Adrenal gland (tissue), 12 donors: ENCODE data around the gene IGFN1. TPM values are rescaled to one million over a fixed set of nuclear protein-coding genes. Genes with fewer than 3 reads are reported as not detected.

Source experiments
- DNase-seq, 7 donors: peaks; one replicate each; pipeline ENCODE4 v3.0.0-alpha.2; 2019 to 2020
- H3K27ac ChIP-seq, 5 donors: fragments of 200-600 bp; sonication (generic) in 4 of 5; 1 replicate in 3 of 5; 2 replicates in 2 of 5; pipeline versions ENCODE4 v1.5.1 to v1.8.0; 2016 to 2020; ENCODE audit warnings: mild to moderate bottlenecking in 1 of 5
- H3K27me3 ChIP-seq: fragments of 200-600 bp; 2 replicates; pipeline ENCODE4 v1.8.0; 2021
- H3K36me3 ChIP-seq, 2 donors: fragments of 200-600 bp; replicated peaks in 1 of 2; 1 replicate in 1 of 2; 2 replicates in 1 of 2; pipeline versions ENCODE4 v1.5.1 to v1.8.0; 2018 to 2022
- H3K4me1 ChIP-seq, 2 donors: fragments of 200-600 bp; replicated peaks in 1 of 2; 1 replicate in 1 of 2; 2 replicates in 1 of 2; pipeline versions ENCODE4 v1.5.1 to v1.8.0; 2018 to 2021
- H3K4me3 ChIP-seq, 4 donors: fragments of 200-600 bp; sonication (generic) in 3 of 4; one replicate each; pipeline ENCODE4 v1.5.1; 2016 to 2018
- H3K9me3 ChIP-seq, 3 donors: fragments of 200-600 bp; sonication (generic) in 1 of 3; replicated peaks in 1 of 3; 1 replicate in 2 of 3; 2 replicates in 1 of 3; pipeline versions ENCODE4 v1.5.1 to v1.8.0; 2016 to 2021
- POLR2A ChIP-seq, 2 donors: fragments of 450-650 bp; IDR thresholded peaks; one replicate each; pipeline ENCODE4 v1.6.1; 2017; ENCODE audit warnings: antibody characterized with exemption in 2 of 2, mild to moderate bottlenecking in 2 of 2, moderate library complexity in 1 of 2
- WGBS, 4 donors: extraction: QIAGEN DNeasy Blood & Tissue Kit in 2 of 4; methylation state at CpG; one replicate each; pipeline versions ENCODE4 v1.1.5 to v1.1.7; 2013 to 2017; 5-methylcytosine and 5-hydroxymethylcytosine counted together
- intact Hi-C, 2 donors: fragments of 100-400 bp; cut with DNase I; formaldehyde crosslinking; loops; one replicate each; pipeline versions ENCODE4 v1.14.1 to v1.15.0; 2022 to 2023
- polyA plus RNA-seq, 3 donors: library from polyadenylated mRNA; stranded (reverse); fragments of 200-250 nt in 2 of 3; fragments of 350-450 nt in 1 of 3; fragmentation: Illumina TruSeq in 1 of 3; extraction: RNeasy Lipid Tissue Mini Kit (QIAGEN cat#74804) in 1 of 3; gene quantifications; one replicate each; pipeline ENCODE4 v1.2.3, GENCODE V29; 2013 to 2014
- total RNA-seq, 9 donors: library from RNA; depleted of rRNA in 4 of 9; stranded (reverse); fragments of >200 nt in 4 of 9; fragments of 120-200 nt in 1 of 9; fragmentation: NEBNext Ultra II Directional in 1 of 9; extraction: Animal tissue kit (Norgen Biotek cat#: 25700) in 1 of 9; gene quantifications; one replicate each; pipeline versions ENCODE4 v1.1.0 to v1.2.4, GENCODE V29; 2013 to 2023
- TF ChIP-seq, protein P1 (sequence below), 6 experiments: fragments of 450-650 bp in 4 of 6; fragments of 200-600 bp in 2 of 6; sonication (generic) in 1 of 6; IDR thresholded peaks; 1 replicate in 5 of 6; 2 replicates in 1 of 6; pipeline versions ENCODE4 v1.5.1 to v1.8.0; 2016 to 2021; ENCODE audit warnings: antibody characterized with exemption in 6 of 6, mild to moderate bottlenecking in 2 of 6, moderate library complexity in 1 of 6
- donor health status: healthy with polysubstance abuse.
- donor health status: Bipolar disorder and iron deficiency.
- donor health status: DM: yes; HTN: yes; CAD: no.
- donor health status: DM: no; HTN: no; CAD: no.
- donor health status: DM: no; HTN: no; CAD: no.
- donor health status: DM: yes; HTN: yes; CAD: no.

Gene IGFN1
- total and polyA plus RNA-seq, 12 donors = 0.09 to 3.0 (median 0.28) TPM; not detected in 3

- intact Hi-C loops = no loop called here
- no peaks in the 10 kb centered on the region for H3K9me3 ChIP-seq
- H3K4me3 ChIP-seq = no peak overlapping the region
- no peaks in the 10 kb centered on the region for H3K36me3 ChIP-seq
- peak in 1 of 7 donors; percentile 10 for DNase-seq
- TF ChIP-seq POLR2A (IDR thresholded peaks at IDR 0.05) = no peak
- TF ChIP-seq, protein P1, sequence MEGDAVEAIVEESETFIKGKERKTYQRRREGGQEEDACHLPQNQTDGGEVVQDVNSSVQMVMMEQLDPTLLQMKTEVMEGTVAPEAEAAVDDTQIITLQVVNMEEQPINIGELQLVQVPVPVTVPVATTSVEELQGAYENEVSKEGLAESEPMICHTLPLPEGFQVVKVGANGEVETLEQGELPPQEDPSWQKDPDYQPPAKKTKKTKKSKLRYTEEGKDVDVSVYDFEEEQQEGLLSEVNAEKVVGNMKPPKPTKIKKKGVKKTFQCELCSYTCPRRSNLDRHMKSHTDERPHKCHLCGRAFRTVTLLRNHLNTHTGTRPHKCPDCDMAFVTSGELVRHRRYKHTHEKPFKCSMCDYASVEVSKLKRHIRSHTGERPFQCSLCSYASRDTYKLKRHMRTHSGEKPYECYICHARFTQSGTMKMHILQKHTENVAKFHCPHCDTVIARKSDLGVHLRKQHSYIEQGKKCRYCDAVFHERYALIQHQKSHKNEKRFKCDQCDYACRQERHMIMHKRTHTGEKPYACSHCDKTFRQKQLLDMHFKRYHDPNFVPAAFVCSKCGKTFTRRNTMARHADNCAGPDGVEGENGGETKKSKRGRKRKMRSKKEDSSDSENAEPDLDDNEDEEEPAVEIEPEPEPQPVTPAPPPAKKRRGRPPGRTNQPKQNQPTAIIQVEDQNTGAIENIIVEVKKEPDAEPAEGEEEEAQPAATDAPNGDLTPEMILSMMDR (IDR thresholded peaks at IDR 0.05) = no peak
- WGBS, 4 donors = 78 to 89% (median 83%) methylated on average over 5 to 6 of the region's 6 CpGs
- peaks cover 18% of the 10 kb centered on the region for H3K27me3 ChIP-seq
- H3K27ac ChIP-seq = no peak overlapping the region
- no peaks in the 10 kb centered on the region for H3K4me1 ChIP-seq
Measured at GRCh38 chr1:201264072-201264471, 73.4 kb downstream of the IGFN1 start.

DNA sequence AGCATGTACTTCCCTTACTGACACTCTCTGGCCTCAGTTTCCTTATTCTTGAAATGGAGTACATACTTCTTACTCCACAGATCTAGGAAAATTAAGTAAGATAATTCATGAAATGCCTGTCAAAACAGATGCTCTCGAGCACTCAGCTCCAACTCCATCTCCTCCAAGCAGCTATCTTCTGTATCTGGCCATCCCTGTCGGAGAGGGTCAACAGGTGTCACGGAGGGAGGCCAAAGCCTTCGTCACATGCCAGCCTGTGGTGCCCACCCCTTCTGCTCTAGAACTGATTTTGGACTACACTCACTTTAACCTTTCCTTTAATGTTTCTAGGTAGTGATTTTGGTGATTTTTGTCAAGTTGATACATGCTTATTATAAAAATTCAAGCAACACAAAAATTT, 73.9 kb downstream of the IGFN1 start:
- TF ChIP-seq, protein P1 (IDR thresholded peaks at IDR 0.05) = no peak
- TF ChIP-seq POLR2A (IDR thresholded peaks at IDR 0.05) = no peak
- peak in 1 of 7 donors; percentile 11 for DNase-seq
- Histone ChIP-seq H3K9me3 (no peaks in the 10 kb centered on the region), H3K36me3 (no peaks in the 10 kb centered on the region), H3K27me3 (peaks cover 15% of the 10 kb centered on the region), H3K27ac (no peak overlapping the region), H3K4me3 (no peak overlapping the region), H3K4me1 (no peaks in the 10 kb centered on the region)
- intact Hi-C loops = no loop called here
- WGBS, 4 donors = 77 to 94% (median 83%) methylated on average over 4 of the region's 4 CpGs

DNA sequence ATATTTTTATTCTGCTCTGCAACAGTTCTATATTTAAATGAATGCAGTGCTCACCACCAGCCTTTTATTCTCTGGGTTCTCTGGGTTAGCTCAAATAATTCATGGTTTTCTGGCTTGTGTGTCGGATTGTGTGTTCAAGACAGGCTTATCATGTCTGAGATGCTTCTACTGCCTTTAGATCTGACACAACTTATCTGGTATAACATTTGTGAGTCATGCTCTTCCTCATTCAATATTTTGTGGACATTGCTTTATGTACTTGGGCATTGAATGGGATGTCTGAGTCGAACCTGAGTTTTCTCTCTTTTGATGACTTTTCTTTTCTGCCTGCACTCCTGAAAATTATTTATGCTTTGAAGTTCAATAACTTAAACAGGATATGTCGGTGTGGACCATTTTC, 75.1 kb downstream of the IGFN1 start:
- H3K4me1 ChIP-seq = no peaks in the 10 kb centered on the region
- no peak for TF ChIP-seq POLR2A (IDR thresholded peaks at IDR 0.05)
- TF ChIP-seq, protein P1 (IDR thresholded peaks at IDR 0.05) = no peak
- no peak overlapping the region for H3K4me3 ChIP-seq
- intact Hi-C loops = no loop called here
- H3K9me3 ChIP-seq = no peaks in the 10 kb centered on the region
- peaks cover 7% of the 10 kb centered on the region for H3K27me3 ChIP-seq
- H3K36me3 ChIP-seq = no peaks in the 10 kb centered on the region
- H3K27ac ChIP-seq = no peak overlapping the region
- 50 to 71% (median 56%) methylated on average over 3 of the region's 3 CpGs for WGBS, 4 donors
- DNase-seq = no peak

DNA sequence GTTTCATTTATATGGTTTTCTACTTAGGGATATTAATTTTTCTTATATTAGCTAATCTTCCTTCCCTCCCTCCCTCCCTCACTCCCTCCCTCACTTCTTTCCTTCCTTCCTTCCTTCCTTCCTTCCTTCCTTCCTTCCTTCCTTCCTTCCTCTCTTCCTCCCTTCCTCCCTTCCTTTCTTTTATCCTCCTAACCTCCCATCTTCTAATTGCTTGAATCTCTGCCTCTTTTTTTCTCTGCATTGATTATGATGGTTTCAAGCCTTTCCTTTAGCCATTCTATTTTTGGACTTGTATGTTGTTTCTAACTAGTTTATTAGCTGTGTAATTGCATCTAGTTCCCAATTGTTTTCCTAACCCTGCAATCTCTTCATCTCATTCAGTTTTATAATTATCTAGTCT, 75.7 kb downstream of the IGFN1 start:
- intact Hi-C loops = no loop called here

More for the DNA sequence above, 75.7 kb downstream of the IGFN1 start:
- TF ChIP-seq, protein P1 (IDR thresholded peaks at IDR 0.05) = no peak
- no peak for TF ChIP-seq POLR2A (IDR thresholded peaks at IDR 0.05)
- no peaks in the 10 kb centered on the region for H3K36me3 ChIP-seq
- no peaks in the 10 kb centered on the region for H3K9me3 ChIP-seq
- DNase-seq = no peak
- peaks cover 7% of the 10 kb centered on the region for H3K27me3 ChIP-seq
- no peak overlapping the region for H3K27ac ChIP-seq
- no peaks in the 10 kb centered on the region for H3K4me1 ChIP-seq
- no peak overlapping the region for H3K4me3 ChIP-seq
